ENCODE measurements around the gene SPATA31D4.

DNA sequence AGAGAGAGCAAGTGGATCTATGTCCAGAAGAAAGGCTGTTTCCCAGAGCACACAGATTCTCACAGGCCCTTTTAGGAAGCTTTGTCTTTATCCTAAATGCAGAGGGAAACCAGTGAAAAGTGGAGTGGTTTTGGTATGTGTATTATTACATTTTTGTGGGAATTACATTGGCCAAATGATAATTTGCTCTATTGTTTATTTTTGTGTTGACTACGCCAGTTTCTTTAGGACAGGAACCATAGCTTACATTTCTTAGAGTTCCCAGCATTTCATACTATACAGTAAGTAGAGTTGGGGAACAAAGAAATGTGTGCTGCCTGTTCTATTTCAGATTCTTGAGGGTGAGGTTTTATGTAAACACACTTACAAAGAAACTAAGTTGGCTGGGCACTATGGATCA lies 29.4 kb upstream of the SPATA31D4 start:
- TF ChIP-seq, protein P1, sequence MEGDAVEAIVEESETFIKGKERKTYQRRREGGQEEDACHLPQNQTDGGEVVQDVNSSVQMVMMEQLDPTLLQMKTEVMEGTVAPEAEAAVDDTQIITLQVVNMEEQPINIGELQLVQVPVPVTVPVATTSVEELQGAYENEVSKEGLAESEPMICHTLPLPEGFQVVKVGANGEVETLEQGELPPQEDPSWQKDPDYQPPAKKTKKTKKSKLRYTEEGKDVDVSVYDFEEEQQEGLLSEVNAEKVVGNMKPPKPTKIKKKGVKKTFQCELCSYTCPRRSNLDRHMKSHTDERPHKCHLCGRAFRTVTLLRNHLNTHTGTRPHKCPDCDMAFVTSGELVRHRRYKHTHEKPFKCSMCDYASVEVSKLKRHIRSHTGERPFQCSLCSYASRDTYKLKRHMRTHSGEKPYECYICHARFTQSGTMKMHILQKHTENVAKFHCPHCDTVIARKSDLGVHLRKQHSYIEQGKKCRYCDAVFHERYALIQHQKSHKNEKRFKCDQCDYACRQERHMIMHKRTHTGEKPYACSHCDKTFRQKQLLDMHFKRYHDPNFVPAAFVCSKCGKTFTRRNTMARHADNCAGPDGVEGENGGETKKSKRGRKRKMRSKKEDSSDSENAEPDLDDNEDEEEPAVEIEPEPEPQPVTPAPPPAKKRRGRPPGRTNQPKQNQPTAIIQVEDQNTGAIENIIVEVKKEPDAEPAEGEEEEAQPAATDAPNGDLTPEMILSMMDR (IDR thresholded peaks at IDR 0.05; ENCODE audit: low read depth, low read length): no peak
- TF ChIP-seq EZH2phosphoT487 (IDR thresholded peaks at IDR 0.05; ENCODE audit: low read depth): no peak
